OCI-LY1 (cell line): ENCODE results near the gene HECA.

ENCODE experiments used
- CTCF ChIP-seq: fragments of 200-600 bp; sonication (generic), shearing (Covaris generic); IDR thresholded peaks from 2 replicates; pipeline ENCODE4 v1.5.1; 2017; ENCODE audit warnings: mild to moderate bottlenecking, antibody characterized with exemption, low read length, moderate library complexity, mixed read lengths
- EZH2 ChIP-seq: fragments of 200-600 bp; sonication (generic), shearing (Covaris generic); IDR thresholded peaks from 2 replicates; pipeline ENCODE4 v1.8.0; 2017; ENCODE audit warnings: borderline replicate concordance, mixed run types, mild to moderate bottlenecking, antibody characterized with exemption, low read length, moderate library complexity, mixed read lengths

- TF ChIP-seq CTCF (no peak), EZH2 (no peak)
Observed at GRCh38 chr6:139187489-139187888, 52.6 kb downstream of the HECA start.
